Upper lobe of left lung (tissue), 4 donors: ENCODE data around the gene ABHD11.

Experiments used
- EP300 ChIP-seq, 4 donors: sonication (generic); formaldehyde crosslinking; IDR thresholded peaks; one replicate each; pipeline ENCODE4 v1.5.1; 2017; ENCODE audit warnings: antibody characterized with exemption in 4 of 4, control low read depth in 2 of 4
- TF ChIP-seq, protein P1 (sequence below), 6 experiments: fragments of 450-650 bp in 4 of 6; fragments of 200-600 bp in 2 of 6; sonication (generic) in 2 of 6; IDR thresholded peaks; one replicate each; pipeline ENCODE4 v1.5.1; 2016 to 2019; ENCODE audit warnings: antibody characterized with exemption in 6 of 6

- TF ChIP-seq EP300 (IDR thresholded peaks at IDR 0.05), result no peak
- TF ChIP-seq, protein P1, sequence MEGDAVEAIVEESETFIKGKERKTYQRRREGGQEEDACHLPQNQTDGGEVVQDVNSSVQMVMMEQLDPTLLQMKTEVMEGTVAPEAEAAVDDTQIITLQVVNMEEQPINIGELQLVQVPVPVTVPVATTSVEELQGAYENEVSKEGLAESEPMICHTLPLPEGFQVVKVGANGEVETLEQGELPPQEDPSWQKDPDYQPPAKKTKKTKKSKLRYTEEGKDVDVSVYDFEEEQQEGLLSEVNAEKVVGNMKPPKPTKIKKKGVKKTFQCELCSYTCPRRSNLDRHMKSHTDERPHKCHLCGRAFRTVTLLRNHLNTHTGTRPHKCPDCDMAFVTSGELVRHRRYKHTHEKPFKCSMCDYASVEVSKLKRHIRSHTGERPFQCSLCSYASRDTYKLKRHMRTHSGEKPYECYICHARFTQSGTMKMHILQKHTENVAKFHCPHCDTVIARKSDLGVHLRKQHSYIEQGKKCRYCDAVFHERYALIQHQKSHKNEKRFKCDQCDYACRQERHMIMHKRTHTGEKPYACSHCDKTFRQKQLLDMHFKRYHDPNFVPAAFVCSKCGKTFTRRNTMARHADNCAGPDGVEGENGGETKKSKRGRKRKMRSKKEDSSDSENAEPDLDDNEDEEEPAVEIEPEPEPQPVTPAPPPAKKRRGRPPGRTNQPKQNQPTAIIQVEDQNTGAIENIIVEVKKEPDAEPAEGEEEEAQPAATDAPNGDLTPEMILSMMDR (IDR thresholded peaks at IDR 0.05), result no peak
Observed at GRCh38 chr7:73727952-73728351, 10.7 kb downstream of the ABHD11 start.
